GM19240 (cell line): ENCODE data around the gene EIF4E2.

Source experiments
- DNase-seq: peaks from one replicate; pipeline ENCODE4 v3.0.0; 2011; ENCODE audit warnings: low spot score; ENCODE audit not compliant: insufficient read length

Gene EIF4E2

GRCh38 chr2:232550354-232551249, at the start of gene EIF4E2, which contains the start of gene TIGD1:
Gene EIF4E2, plus strand, starts transcription at chr2:232550689. Its CDS starts 36 bp downstream, at chr2:232550725.
Gene TIGD1, minus strand, starts transcription at chr2:232550557. Its CDS starts 675 bp downstream, at chr2:232549882.
- DNase-seq: peak; percentile 99

- no peak for DNase-seq
Observed at GRCh38 chr2:232501331-232501771, 49.1 kb upstream of the EIF4E2 start.

- no peak for DNase-seq
Observed at GRCh38 chr2:232501794-232502390, 48.6 kb upstream of the EIF4E2 start.

GRCh38 chr2:232502511-232502910, 48.0 kb upstream of the EIF4E2 start:
- no peak for DNase-seq

- DNase-seq: no peak
Observed at GRCh38 chr2:232502911-232503808, 47.3 kb upstream of the EIF4E2 start.

- no peak for DNase-seq
Observed at GRCh38 chr2:232503809-232504323, 46.6 kb upstream of the EIF4E2 start.

GRCh38 chr2:232504438-232504837, 46.1 kb upstream of the EIF4E2 start:
- no peak for DNase-seq

- DNase-seq: no peak
Observed at GRCh38 chr2:232505856-232506255, 44.6 kb upstream of the EIF4E2 start.

GRCh38 chr2:232506709-232507108, 43.8 kb upstream of the EIF4E2 start:
- no peak for DNase-seq

GRCh38 chr2:232508251-232508650, 42.2 kb upstream of the EIF4E2 start:
- DNase-seq: no peak

GRCh38 chr2:232511336-232511890, 39.1 kb upstream of the EIF4E2 start:
- no peak for DNase-seq

- no peak for DNase-seq
Observed at GRCh38 chr2:232512602-232513001, 37.9 kb upstream of the EIF4E2 start.

- no peak for DNase-seq
Observed at GRCh38 chr2:232513353-232513752, 37.1 kb upstream of the EIF4E2 start.

- DNase-seq: no peak
Observed at GRCh38 chr2:232515639-232516038, 34.9 kb upstream of the EIF4E2 start.

- no peak for DNase-seq
Observed at GRCh38 chr2:232516551-232516950, 33.9 kb upstream of the EIF4E2 start.

GRCh38 chr2:232518844-232519243, 31.6 kb upstream of the EIF4E2 start:
- no peak for DNase-seq

- no peak for DNase-seq
Observed at GRCh38 chr2:232519581-232520438, 30.7 kb upstream of the EIF4E2 start, which contains the start of gene PRSS56. Gene PRSS56, plus strand, starts transcription at chr2:232520388. Its CDS starts 211 bp downstream, at chr2:232520599.

GRCh38 chr2:232520489-232520888, 30.0 kb upstream of the EIF4E2 start:
- no peak for DNase-seq

GRCh38 chr2:232521098-232521497, 29.4 kb upstream of the EIF4E2 start:
- no peak for DNase-seq
